Neutrophil (primary cell): ENCODE results near the gene LRRC8D.

Experiments
- H3K27ac ChIP-seq: fragments of 200-600 bp; sonication (generic); 2 replicates; pipeline ENCODE4 v1.5.1; 2016; ENCODE audit warnings: mild to moderate bottlenecking, moderate library complexity
- H3K27me3 ChIP-seq: fragments of 200-600 bp; sonication (generic); 2 replicates; pipeline ENCODE4 v1.6.0; 2016; ENCODE audit warnings: mild to moderate bottlenecking
- H3K36me3 ChIP-seq: fragments of 200-600 bp; sonication (generic); 2 replicates; pipeline ENCODE4 v1.5.1; 2017
- H3K4me1 ChIP-seq, 2 experiments: fragments of 200-600 bp in 1 of 2; sonication (generic) in 1 of 2; 1 replicate in 1 of 2; 2 replicates in 1 of 2; pipeline versions ENCODE4 v1.5.1 to v1.6.1; 2013 to 2016; ENCODE audit warnings: low read depth in 1 of 2, low read length in 1 of 2, mild to moderate bottlenecking in 1 of 2, moderate library complexity in 1 of 2; ENCODE audit not compliant: control insufficient read depth in 1 of 2, insufficient read depth in 1 of 2
- H3K4me3 ChIP-seq, 2 experiments: fragments of 200-600 bp in 1 of 2; sonication (generic) in 1 of 2; 1 replicate in 1 of 2; 2 replicates in 1 of 2; pipeline ENCODE4 v1.5.1; 2013 to 2016; ENCODE audit warnings: low read depth in 1 of 2, low read length in 1 of 2, mild to moderate bottlenecking in 1 of 2, moderate library complexity in 1 of 2
- H3K9me3 ChIP-seq: fragments of 200-600 bp; sonication (generic); 2 replicates; pipeline ENCODE4 v1.5.1; 2016
- CTCF ChIP-seq: fragments of 200-600 bp; sonication (generic); IDR thresholded peaks from 2 replicates; pipeline ENCODE4 v1.5.1; 2016; ENCODE audit warnings: antibody characterized with exemption

The LRRC8D gene

GRCh38 chr1:89832496-89833127 is 11.8 kb downstream of the LRRC8D start:
- H3K9me3 ChIP-seq, result no peaks in the 10 kb centered on the region
- H3K4me1 ChIP-seq, result peaks cover 20 to 21% of the 10 kb centered on the region in 2 experiments
- no peaks in the 10 kb centered on the region for H3K36me3 ChIP-seq
- no peak overlapping the region for H3K27ac ChIP-seq
- H3K4me3 ChIP-seq, result no peak overlapping the region
- H3K27me3 ChIP-seq, result no peaks in the 10 kb centered on the region
- no peak for TF ChIP-seq CTCF

- no peak overlapping the region for H3K27ac ChIP-seq
- H3K27me3 ChIP-seq, result no peaks in the 10 kb centered on the region
- peaks cover 20 to 21% of the 10 kb centered on the region in 2 experiments for H3K4me1 ChIP-seq
- TF ChIP-seq CTCF, result no peak
- no peak overlapping the region for H3K4me3 ChIP-seq
- H3K9me3 ChIP-seq, result no peaks in the 10 kb centered on the region
- H3K36me3 ChIP-seq, result no peaks in the 10 kb centered on the region
These were observed 12.6 kb downstream of the LRRC8D start for GRCh38 chr1:89833183-89834082.

GRCh38 chr1:89834083-89834704 is 13.4 kb downstream of the LRRC8D start:
- Histone ChIP-seq H3K27me3 (no peaks in the 10 kb centered on the region), H3K4me3 (no peak overlapping the region), H3K9me3 (no peaks in the 10 kb centered on the region), H3K4me1 (peaks cover 16 to 21% of the 10 kb centered on the region in 2 experiments), H3K27ac (no peak overlapping the region), H3K36me3 (no peaks in the 10 kb centered on the region)
- no peak for TF ChIP-seq CTCF

- Histone ChIP-seq H3K9me3 (no peaks in the 10 kb centered on the region), H3K36me3 (no peaks in the 10 kb centered on the region), H3K4me1 (peaks cover 9% of the 10 kb centered on the region in 2 experiments), H3K4me3 (no peak overlapping the region), H3K27ac (no peak overlapping the region), H3K27me3 (no peaks in the 10 kb centered on the region)
- no peak for TF ChIP-seq CTCF
These were observed 15.6 kb downstream of the LRRC8D start for GRCh38 chr1:89836252-89837035.

- peaks cover 2 to 3% of the 10 kb centered on the region in 2 experiments for H3K4me1 ChIP-seq
- no peak for TF ChIP-seq CTCF
- no peak overlapping the region for H3K27ac ChIP-seq
- H3K36me3 ChIP-seq, result no peaks in the 10 kb centered on the region
- no peak overlapping the region for H3K4me3 ChIP-seq
- no peaks in the 10 kb centered on the region for H3K27me3 ChIP-seq
- H3K9me3 ChIP-seq, result no peaks in the 10 kb centered on the region
These were observed 16.2 kb downstream of the LRRC8D start for GRCh38 chr1:89837036-89837481.
